MV-4-11 (cell line): ENCODE measurements around the gene KIZ.
A peak's percentile ranks its signal among the peaks of the same experiment; 100 is the strongest.
"Not testable (repeated sequence)": the region's sequence is repeated elsewhere in the genome, so short reads cannot be mapped to it uniquely, and the experiment has no call there.

Experiments
- DNase-seq: peaks from one replicate; lab custom pipeline; 2025; lab: John Stamatoyannopoulos, UW

Gene KIZ

DNA sequence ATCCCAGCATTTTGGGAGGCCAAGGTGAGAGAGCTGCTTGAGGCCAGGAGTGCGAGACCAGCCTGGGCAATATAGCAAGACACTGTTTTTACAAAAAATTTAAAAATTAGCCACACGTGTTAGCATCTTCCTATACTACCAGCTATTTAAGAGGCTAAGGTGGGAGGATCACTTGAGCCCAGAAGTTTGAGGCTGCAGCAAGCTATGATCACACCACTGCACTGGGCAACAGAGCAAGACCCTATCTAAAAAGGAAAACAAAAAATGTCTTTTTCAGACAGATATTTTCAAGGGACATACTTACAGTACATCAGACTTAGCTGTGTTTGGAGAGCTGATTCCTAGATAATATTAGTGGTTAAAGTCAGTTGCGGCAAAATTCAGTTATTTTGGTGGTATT lies 104.3 kb downstream of the KIZ start:
- DNase-seq, result no peak

DNA sequence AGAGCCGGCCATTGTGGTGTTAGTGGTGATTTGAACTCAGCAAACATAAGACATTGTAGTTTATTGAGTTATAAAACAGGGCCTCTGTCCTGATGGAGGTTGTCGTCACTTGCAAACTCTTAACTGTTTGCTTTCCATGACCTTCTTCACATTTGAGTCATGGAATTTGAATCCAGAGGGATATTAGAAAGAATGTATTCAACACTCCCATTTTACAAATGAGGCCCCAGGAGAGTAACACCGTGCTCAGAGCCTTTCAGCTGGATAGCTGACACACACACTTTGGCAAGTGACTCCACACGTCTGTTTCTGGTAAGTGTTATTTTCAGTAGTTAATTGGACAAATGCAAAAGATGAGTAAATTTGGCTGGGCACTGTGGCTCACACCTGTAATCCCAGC lies 104.8 kb downstream of the KIZ start:
- no peak for DNase-seq

DNA sequence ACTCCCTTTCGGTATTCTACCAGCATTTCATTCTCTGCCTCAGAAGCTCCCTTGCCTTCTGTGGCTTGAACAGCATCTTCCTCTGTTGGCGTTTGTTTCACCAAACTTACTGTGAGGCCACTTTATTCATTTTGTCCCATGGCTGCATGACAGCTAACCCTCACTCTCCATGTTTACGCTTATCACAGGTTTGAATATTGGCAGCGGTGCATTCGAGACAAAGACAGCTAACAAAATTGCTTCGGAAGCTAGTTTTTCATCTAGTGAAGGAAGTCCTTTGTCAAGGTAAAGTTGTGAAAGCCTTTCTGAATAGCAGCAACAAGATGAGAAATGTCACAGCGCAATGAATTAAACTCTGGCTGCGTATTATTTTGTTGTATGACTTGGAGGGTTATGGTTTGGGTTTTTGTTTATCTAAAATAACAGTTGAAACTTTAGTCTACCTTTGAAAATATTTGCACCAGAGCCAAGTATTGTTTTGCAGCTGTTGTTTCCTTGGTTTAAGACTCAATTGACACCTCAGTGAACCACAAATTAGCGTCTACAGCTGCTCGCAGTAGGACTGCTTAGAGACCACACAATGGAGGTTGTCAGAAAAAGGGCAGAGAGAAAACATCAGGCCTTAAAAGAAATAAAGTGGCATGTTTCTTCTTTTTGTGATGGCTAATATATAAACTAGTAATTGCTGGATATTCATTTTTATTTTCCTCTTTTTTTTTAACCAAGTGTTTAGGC lies 106.8 kb downstream of the KIZ start:
- no peak for DNase-seq

DNA sequence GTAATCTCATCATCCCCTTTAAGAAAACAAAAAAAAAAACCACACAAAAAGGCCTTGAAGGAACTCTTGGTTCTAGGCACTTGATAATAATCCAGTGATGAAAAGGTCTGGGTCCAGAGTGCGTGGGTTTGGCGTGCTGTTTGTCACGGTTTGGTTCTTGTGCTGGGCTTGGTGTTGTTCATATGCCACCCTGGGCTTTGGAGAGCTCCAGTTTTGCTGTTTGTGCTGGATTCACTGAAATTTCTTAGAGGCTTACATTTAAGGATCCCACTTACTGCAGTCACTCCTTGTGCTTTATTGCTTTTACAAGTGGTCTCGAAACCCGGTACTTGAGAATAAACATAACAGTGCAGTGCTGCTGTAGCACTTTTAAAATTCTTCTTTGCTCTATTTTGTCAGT lies 108.4 kb downstream of the KIZ start:
- no peak for DNase-seq

DNA sequence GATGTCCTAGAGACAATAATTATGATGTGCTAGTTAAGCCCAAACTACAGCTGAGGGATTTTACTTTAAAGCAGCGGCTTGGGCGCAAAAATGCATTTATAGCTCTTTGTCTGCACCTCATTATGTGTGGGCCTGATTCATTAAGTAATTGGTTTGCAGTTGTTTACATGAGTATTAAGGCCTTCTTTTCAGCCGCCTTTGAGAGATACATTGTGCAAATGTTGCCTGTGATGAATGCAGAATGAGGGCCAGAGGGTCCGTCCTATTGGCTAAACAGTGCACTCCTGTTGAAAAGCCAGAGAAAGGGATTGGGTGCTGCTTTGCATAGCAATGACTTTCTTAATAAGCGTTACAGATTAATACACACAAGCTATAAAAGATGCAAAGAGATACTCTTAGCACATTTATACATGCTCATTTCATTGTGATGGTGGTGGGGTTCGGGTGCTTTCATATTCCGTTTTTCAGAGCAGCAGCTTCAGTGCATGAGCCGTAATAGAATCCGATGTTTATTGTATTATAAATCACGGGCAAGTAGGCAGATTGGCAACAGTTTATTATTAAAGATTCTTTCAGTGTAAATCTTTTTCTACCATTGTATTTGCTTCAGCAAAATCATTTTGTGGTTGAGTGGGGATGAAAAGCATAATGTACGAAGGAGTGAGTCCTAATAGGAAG lies 109.1 kb downstream of the KIZ start:
- no peak for DNase-seq

DNA sequence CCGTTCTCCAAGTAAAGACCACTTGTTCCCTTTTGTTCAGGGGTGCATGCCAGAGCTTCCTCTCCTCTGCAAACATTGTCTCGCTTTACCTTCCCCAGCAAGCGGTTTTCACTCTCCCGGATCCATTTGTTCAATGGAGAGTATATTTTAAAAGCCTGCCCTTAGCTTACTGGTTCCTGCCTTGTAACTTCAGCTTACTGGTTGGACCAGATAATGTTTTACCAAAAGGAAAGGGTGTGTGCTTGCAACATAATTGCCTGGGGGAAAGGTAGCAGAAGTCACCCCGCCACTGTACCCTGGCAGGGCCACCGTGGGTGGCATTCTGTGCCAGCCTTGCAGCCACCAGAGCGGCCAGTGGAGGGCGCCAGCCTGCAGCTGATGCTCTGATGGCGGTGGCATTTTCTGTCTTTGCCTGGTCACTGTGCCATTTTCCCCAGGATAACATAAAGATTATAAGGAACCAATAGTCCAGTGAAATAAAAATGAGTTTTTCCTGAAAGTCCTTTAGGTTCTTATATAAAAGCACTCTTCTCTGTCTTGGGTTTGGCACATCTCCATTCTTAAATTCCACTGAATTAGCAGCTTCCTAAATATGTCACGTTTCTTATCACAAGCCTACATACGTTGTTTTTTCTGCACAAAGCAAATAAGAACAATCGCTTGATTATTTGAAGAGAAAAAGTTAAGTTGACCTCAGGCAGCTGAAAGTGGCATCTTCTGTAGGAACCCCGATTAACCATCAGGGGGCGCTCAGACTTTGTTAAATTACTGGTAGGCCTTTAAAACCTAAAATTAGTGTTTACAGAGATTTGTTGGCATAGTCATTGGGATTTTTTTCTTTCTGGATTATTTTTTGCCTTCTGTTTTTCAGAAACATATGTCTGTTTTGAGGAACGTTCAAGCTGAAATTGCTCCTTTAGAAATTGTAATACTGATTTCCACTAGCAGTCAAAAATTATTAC lies 109.9 kb downstream of the KIZ start:
- DNase-seq, result peak; percentile 53

DNA sequence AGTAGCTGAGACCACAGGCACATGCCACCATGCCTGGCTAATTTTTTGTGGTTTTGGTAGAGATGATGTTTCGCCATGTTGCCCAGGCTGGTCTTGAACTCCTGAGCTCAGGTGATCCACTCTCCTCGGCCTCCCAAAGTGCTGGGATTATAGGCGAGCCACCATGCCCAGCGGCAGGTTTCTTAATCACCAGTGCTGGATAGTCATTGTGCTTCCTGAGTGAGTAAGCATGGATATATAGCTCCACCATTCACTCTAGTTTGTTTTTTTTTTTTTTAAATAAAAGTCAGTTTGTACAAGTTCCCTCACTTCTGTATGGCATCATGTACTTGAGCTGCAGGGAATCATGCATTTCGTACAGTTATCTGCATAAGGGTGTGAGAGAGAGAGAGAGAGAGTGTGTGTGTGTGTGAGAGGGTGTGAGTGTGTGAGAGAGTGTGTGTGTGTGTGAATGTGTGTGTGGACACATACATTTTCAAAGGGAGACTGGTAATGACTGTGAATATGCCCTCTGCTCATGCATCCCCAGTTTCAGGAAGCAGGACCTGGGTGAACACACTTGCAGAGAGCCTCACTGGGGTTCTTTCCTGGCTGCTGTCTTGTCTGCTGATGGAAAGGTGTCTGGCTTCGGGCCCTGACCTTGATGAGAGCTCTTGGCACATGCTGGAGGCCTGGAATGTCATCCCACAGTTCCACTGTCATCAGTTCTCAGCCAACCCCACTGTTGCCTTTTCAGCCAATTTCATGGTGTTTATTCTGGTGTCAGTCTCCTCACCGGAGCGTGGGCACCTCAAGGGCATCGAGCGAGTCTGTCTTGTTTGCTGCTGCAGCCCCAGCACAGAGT lies 112.3 kb downstream of the KIZ start:
- DNase-seq, result no peak

DNA sequence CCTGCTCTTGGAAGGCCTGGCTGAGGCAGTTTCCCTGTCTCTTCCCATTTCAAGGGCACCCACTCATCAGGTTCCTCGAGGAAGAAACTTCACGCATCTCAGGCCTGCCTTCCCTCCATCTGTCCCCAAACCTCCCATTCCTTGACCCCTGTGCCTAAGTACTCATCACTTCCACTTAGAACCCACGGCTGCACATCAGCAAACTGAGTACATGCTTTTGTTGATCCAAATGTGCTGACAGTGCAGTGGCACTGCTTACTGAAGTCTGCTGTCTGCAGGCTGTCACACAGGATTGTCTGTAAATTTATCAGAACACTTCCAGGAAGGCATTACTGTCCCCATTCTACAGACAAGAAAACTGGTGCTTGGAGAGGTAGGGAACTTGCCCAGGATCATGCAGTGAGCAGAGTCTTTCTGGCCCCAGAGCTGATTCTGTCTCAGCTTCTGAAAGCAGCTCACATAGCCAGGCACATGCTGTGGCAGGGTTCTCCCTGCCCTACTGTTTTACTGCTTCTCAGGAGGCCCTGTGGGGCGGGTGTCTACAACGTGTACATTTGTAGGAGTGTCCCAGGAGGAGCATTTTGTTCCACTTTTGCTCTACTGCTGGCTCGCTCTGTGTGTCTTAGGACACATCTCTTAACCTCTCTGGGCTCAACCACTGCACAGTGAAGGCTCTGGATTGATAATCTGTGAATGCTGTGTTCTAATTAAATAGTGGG lies 113.1 kb downstream of the KIZ start:
- no peak for DNase-seq

DNA sequence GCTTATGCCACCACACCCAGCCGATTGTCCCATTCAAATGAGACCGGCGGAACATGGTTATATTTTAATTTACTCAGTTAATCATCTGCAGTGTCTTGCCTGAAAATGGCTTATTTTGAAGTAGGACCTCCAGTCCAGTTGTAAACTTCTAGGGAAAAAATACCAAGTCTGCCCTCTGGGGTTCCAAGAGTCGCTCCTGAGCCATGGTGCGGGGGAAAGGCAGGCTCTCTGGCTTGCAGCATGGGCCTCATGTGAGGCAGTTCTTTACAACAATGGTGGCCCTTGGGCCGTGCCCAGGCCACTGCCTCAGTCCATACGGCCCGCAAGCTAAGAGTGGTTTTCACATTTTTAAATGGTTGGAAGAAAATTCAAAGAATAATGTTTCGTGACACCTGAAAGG lies 114.5 kb downstream of the KIZ start:
- no peak for DNase-seq

DNA sequence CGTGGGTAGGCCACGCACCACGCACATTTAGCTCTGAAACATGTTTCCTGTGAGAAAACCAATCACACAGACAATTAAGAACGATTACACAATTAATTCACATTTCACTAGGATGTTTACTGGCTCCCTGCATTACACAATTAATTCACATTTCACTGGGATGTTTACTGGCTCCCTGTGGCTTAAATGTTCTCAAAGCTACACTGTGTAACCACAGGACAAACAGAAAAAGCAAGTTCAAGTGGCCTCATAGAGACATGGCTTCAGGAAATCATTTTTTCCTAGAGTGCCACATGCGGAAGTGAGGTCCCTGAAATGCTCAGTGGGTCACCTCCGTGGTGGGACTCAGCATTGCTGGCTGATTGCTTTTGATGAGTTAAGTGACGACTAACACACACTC lies 115.5 kb downstream of the KIZ start:
- no peak for DNase-seq

DNA sequence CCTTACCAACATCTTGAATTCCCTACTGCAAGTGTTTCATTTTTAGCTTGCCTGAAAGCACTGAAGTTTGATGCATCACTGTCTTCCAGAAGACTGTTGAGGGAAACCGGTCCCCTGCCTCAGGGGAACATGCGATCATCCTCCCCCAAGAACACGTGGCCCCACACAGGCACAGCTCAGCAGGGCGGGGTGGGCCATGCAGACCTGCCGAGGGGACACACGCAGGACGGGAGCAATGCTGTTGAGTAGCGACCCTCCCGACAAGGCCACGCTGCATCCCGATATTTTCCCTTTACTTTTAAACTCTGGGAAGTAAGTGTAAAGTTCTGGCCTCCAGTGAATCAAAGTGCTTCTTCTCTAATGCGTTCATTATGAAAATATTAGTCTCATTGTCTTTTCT lies 117.9 kb downstream of the KIZ start:
- no peak for DNase-seq

DNA sequence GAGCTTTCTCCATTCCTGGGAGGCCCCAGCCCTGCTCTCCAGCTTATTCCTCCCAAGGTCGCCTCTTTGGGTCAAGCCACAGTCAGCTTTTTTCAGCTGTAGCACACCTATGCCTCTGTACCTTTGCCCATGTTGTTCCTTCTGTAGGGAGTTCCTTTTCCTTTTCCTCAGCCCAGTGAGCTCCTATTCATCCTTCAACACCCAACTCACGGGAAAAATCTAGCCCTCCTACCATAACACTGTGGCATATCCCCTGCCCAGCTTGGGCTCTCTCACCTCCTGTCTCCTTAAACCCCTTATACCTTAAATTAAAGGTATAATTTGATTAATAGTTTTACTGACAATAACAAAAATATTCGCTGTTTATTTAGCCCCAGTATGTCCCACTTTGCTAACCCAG lies 118.9 kb downstream of the KIZ start:
- no peak for DNase-seq

DNA sequence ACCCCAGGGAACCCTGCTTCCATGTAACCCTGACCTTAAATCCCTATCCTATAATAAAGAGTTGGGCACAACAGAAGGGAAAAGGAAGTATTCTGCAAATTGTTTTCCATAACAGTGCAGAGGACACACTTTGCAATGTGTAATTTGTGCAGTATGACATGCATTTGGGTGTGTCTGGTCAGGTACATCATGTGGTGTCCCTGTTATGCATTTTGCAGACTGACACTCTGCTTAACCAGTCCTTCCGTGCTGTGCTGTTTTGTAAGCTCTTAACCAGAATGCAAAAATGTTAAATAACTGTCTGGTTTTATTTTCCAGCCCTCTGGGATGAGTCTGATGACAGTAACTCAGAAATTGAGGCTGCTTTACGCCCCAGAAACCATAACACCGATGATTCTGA lies 120.3 kb downstream of the KIZ start:
- no peak for DNase-seq

DNA sequence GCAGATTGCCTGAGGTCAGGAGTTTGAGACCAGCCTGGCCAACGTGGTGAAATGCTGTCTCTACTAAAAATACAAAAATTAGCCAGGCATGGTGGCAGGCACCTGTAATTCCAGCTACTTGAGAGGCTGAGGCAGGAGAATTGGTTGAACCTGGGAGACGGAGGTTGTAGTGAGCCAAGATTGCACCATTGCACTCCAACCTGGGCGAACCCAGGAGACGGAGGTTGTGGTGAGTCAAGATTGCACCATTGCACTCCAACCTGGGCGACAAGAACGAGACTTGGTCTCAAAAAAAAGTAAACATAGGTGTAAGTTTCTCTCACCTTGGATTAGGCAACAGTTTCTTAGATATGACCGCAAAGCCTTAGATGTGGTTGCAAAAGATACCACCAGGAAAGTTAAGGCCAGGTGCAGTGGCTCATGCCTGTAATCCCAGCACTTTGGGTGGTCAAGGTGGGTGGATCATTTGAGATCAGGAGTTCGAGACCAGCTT lies 121.8 kb downstream of the KIZ start:
- DNase-seq, result not testable (repeated sequence)

DNA sequence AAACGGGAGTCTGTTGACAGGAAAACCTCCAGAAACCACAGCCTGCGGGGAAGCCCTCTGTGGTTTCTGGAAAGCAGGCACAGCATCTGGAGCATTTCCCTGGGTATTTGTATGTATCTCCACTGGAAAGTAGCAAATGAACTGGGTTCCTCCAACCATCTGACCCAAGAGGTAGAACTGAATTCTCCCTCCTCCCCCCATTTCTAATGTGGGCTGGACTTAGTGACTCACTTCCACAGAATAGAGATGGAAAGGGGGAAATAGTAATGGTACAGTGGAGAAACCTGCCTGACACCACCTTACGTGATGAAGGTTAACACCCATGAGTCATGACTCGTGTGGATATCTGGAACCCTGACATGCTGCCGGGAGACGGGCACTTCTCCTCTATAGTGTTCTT lies 125.4 kb downstream of the KIZ start:
- DNase-seq, result no peak

DNA sequence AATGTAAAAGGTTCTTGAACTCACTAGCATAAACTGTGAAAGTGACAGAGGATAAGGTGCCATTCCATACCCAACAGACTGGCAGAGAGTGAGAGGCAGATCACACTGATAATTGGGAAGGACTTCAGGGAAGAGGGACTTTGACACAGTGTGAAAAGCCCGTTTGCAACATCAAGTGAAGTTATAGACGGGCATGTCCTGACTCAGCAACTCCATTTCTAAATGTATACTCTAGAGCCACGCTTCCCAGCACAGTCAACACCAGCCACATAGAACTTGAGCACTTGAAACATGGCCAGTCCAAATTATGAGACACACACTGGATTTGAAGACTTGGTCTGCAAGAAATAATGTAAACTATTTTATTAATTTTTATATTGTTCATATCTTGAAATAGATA lies 131.3 kb downstream of the KIZ start:
- DNase-seq, result no peak

DNA sequence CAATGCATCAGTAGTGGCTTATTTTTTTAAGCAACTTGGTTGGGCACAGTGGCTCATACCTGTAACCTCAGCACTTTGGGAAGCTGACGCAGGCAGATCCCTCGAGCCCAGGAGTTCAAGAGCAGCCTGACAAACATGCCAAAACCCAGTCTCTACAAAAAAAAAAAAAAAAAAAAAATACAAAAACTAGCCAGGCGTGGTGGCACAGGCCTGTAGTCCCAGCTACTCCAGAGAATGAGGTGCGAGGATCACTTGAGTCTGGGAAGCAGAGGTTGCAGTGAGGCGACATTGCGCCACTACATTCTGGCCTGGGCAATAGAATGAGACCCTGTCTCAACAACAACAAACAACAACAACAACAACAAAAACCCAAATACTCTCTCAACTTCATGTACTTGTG lies 132.5 kb downstream of the KIZ start:
- DNase-seq, result no peak

DNA sequence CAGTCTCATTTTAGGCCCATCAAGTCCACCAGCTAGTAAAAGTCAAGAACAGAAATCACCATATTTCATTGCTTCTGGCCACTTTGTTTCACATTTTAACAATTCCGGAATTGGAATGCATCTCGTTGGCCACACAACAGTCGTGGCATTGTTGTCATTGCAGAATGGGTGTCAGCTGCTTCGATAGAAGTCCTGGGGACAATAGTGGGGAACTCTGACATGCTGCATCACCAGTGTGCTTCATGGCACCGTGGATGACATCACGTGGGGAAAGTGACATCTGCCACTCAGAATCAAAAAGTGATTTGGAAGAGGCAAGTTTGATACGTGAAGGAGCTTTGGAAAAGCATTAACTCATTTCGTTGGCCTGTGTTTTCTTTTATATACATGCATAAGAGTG lies 133.5 kb downstream of the KIZ start:
- DNase-seq, result no peak

DNA sequence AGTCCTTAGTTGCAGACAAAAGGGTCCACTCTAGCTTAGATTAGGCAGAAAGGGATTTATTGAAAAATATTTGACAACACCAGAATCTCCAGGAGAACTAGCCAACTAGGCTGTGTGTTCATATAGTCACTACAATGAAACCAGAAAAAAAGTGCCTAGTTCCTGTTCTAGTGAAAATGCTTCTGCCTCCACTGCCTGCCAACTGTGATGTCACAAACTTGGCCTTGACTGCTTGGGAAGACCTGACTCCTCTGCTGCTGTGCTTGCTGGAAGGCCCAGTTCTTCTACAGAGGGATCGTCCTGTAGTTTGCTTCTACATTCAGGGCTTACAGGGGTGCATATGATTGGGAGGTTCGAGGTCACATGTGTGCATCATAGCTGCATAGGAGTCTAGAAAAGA lies 136.9 kb downstream of the KIZ start:
- peak; percentile 75 for DNase-seq

DNA sequence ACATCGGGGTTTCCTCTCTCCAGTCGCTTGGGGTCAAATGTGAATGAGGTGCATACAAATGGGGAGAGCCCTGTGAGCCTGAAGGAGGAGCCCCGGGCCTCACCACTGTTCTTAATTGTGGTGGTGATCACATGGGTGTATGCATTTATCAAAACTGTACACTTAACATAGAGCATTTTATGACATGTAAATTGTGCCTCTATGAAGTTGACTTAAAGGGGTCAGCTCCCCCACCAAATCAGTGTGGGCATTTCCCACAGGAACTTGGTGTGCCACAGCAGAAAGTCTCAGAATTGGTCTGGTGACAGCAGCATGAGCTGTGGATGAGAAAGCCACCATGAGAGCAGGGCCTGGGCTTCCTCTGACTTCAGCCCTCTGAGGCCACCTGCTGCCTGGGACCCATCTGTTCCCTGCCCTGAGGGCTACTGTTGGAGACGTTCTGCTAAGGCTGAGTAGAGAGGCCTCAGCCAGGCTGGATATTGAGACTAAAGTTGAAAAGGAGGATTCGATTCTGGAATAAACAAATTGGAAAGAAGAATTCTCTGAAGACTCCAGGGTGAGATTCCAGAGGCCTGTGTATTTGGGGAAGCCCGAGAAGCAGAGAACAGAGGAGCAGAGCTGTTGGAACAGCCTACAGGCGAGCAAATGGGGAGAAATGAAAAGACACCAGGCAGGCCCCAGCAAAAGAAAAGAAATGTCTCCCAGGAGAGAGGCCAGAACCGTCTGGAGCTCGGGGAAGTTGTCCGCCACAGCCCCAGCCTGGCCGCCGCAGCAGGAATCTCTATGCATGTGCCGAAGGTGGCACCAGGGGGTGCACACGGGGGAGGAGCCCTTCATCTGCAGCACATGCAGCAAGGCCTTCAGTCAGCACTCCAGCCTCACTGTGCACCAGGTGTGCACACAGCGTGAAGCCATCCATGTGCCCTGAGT lies 139.6 kb downstream of the KIZ start:
- DNase-seq, result no peak
